ENCODE data around the gene ACD. TPM values are rescaled to one million over a fixed set of nuclear protein-coding genes. Genes with fewer than 3 reads are reported as not detected.

The ACD gene
- total RNA-seq, 1 experiment from 2014 or later, result 34.1 TPM

- Histone ChIP-seq H4K8ac (replicated peaks; ENCODE audit: insufficient read length, low read depth, low read length) (no peak overlapping the region), H3K9ac (ENCODE audit: extremely low read depth, insufficient read length, low read length) (no peak overlapping the region), H4K20me1 (ENCODE audit: control insufficient read depth, insufficient read depth, insufficient read length) (no peaks in the 10 kb centered on the region), H3K23me2 (ENCODE audit: insufficient read length, low read depth, low read length, poor library complexity, severe bottlenecking) (peaks cover 8% of the 10 kb centered on the region), H3K56ac (ENCODE audit: insufficient read length, low read depth, low read length) (no peak overlapping the region), H3K9me3 (ENCODE audit: control insufficient read depth, low read depth, low read length) (no peaks in the 10 kb centered on the region), H2BK12ac (ENCODE audit: insufficient read length, low read depth, low read length) (no peak overlapping the region), H3K18ac (ENCODE audit: insufficient read length, low read depth, low read length) (no peak overlapping the region), H3K79me2 (ENCODE audit: insufficient read depth, low read length) (no peaks in the 10 kb centered on the region), H3K4me2 (ENCODE audit: insufficient read depth, insufficient read length, low read length) (peak overlapping the region; percentile 56), H2BK120ac (ENCODE audit: low read depth, low read length, poor library complexity, severe bottlenecking) (no peak overlapping the region), H2BK15ac (ENCODE audit: low read depth, low read length) (no peak overlapping the region), H2BK5ac (ENCODE audit: insufficient read length, low read length) (no peak overlapping the region), H2AFZ (ENCODE audit: low read length) (no peak overlapping the region), H2BK20ac (ENCODE audit: low read depth, low read length, poor library complexity, severe bottlenecking) (no peak overlapping the region), H2AK5ac (ENCODE audit: insufficient read length, low read length) (no peak overlapping the region), H4K91ac (ENCODE audit: insufficient read length, low read depth, low read length) (no peak overlapping the region), H3T11ph (ENCODE audit: low read length) (no peak overlapping the region), H4K5ac (ENCODE audit: insufficient read length, low read depth, low read length) (no peak overlapping the region), H3K4me1 (ENCODE audit: insufficient read depth, low read length) (no peaks in the 10 kb centered on the region), H3K27me3 (ENCODE audit: insufficient read depth, low read length) (no peaks in the 10 kb centered on the region), H3K79me1 (ENCODE audit: insufficient read depth, low read depth, low read length, poor library complexity, severe bottlenecking) (no peaks in the 10 kb centered on the region), H3K27ac (ENCODE audit: insufficient read length, low read depth, low read length) (no peak overlapping the region), H3K23ac (ENCODE audit: insufficient read length, low read depth, low read length) (no peak overlapping the region), H3K14ac (ENCODE audit: insufficient read depth, low read length) (no peak overlapping the region), H3K4ac (ENCODE audit: low read depth, low read length) (no peak overlapping the region)
- H3K4me1 Mint-ChIP-seq, result peaks cover 9 to 29% of the 10 kb centered on the region in 2 experiments; a peak in 3 of 4 replicates
- WGBS (ENCODE audit: extremely low coverage, insufficient read length, low lambda C conversion rate), result no CpG with 5 or more reads among the region's 46 CpGs
- peak; percentile 59 for DNase-seq
- peaks cover 4% of the 10 kb centered on the region for H3K27me3 Mint-ChIP-seq (ENCODE audit: low read depth)
- no peaks in the 10 kb centered on the region for H3K9me3 Mint-ChIP-seq
- H3K36me3 Mint-ChIP-seq (ENCODE audit: insufficient read depth in 1 of 3, low read depth in 3 of 3), result peaks cover 3 to 11% (median 8%) of the 10 kb centered on the region in 3 experiments; a peak in 5 of 7 replicates
- H3K27ac Mint-ChIP-seq, result no peak overlapping the region
- TF ChIP-seq CTCF (conservative IDR thresholded peaks at IDR 0.05), result no peak
- H3K4me3 Mint-ChIP-seq, result peak overlapping the region; percentile 78 to 80
Observed at GRCh38 chr16:67666032-67666551, 6.0 kb upstream of the ACD start.

All from H9 (cell line).